NB4 (cell line): ENCODE measurements around the gene RNF146.

Experiments
- CTCF ChIP-seq: IDR thresholded peaks from one replicate; pipeline ENCODE4 v1.5.1; 2012; ENCODE audit warnings: low read depth, low read length
- MAX ChIP-seq: IDR thresholded peaks from 2 replicates; pipeline ENCODE4 v1.6.1; 2011; ENCODE audit warnings: low read depth, low read length
- MYC ChIP-seq: IDR thresholded peaks from 2 replicates; pipeline ENCODE4 v1.6.1; 2011; ENCODE audit warnings: low read depth, low read length
- POLR2A ChIP-seq: IDR thresholded peaks from 2 replicates; pipeline ENCODE4 v1.6.1; 2011; ENCODE audit warnings: mild to moderate bottlenecking; ENCODE audit not compliant: insufficient read length; ENCODE audit errors: extremely low read depth

- no peak for TF ChIP-seq CTCF
- no peak for TF ChIP-seq POLR2A
- no peak for TF ChIP-seq MYC
- no peak for TF ChIP-seq MAX
These were observed 46.8 kb upstream of the RNF146 start for GRCh38 chr6:127219869-127220268.
